NCI-H2196 (cell line): ENCODE data around the gene DCST1.
"Not testable (repeated sequence)": the region's sequence is repeated elsewhere in the genome, so short reads cannot be mapped to it uniquely, and the experiment has no call there.

Experiments
- DNase-seq: peaks from one replicate; lab custom pipeline; 2025; ENCODE audit not compliant: unreplicated experiment; lab: John Stamatoyannopoulos, UW

Gene DCST1

GRCh38 chr1:155033524-155033923 lies at the start of gene DCST1, which contains the start of gene DCST2:
Gene DCST1, plus strand, starts transcription at chr1:155033824. Its CDS starts 213 bp downstream, at chr1:155034037.
Gene DCST2, minus strand, starts transcription at chr1:155033781. Its CDS starts 80 bp downstream, at chr1:155033701.
- no peak for DNase-seq

DNA sequence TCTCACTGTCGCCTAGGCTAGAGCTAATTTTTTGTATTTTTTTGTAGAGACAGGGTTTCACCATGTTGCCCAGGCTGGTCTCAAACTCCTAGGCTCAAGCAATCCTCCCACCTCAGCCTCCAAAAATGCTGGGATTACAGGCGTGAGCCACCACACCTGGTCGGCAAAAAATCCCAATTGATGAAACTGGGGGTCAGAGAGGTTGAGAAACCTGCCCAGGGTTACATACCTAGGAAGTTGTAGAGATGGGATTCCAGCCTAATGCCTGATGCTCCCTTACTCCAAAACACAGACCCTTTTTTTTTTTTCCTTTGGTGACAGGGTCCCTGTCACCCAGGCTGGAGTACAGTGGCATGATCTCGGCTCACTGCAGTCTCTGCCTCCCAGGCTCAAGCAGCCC lies 46.9 kb upstream of the DCST1 start:
- DNase-seq: not testable (repeated sequence)

DNA sequence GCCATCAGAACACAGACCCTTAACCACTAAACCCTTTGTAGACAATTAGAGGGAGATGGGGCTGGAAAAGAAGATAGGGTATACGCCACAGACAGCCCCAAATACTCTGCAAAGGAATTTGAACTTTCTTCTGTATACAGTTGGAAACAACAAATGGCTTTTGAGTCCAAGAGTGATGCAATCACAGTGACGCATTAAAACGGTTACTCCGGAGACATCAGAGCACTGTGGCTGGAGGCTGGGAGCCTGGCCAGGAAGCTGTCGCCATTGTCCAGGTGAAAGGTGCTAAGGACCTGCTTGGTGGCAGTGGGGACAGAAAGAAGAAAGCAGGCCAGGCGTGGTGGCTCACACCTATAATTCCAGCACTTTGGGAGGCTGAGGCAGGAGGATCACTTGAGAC lies 46.3 kb upstream of the DCST1 start:
- no peak for DNase-seq

DNA sequence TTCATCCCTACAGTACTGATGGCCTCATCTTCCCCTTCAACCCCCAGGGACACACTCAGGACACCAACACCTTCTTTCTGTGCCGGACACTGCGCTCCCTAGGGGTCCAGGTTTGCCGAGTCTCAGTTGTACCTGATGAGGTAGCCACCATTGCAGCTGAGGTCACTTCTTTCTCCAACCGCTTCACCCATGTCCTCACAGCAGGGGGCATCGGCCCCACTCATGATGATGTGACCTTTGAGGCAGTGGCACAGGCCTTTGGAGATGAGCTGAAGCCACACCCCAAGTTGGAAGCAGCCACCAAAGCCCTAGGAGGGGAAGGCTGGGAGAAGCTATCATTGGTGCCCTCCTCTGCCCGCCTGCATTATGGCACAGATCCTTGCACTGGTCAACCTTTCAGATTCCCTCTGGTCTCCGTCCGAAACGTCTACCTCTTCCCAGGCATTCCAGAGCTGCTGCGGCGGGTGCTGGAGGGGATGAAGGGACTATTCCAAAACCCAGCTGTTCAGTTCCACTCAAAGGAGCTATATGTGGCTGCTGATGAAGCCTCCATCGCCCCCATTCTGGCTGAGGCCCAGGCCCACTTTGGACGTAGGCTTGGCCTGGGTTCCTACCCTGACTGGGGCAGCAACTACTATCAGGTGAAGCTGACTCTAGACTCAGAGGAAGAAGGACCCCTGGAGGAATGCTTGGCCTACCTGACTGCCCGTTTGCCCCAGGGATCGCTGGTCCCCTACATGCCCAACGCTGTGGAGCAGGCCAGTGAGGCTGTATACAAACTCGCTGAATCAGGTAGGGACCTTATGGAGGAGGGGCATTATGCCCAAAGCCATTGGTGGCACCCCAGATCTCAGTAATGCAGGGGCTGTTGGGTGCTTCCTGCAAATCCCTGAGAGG lies 45.3 kb upstream of the DCST1 start:
- no peak for DNase-seq

DNA sequence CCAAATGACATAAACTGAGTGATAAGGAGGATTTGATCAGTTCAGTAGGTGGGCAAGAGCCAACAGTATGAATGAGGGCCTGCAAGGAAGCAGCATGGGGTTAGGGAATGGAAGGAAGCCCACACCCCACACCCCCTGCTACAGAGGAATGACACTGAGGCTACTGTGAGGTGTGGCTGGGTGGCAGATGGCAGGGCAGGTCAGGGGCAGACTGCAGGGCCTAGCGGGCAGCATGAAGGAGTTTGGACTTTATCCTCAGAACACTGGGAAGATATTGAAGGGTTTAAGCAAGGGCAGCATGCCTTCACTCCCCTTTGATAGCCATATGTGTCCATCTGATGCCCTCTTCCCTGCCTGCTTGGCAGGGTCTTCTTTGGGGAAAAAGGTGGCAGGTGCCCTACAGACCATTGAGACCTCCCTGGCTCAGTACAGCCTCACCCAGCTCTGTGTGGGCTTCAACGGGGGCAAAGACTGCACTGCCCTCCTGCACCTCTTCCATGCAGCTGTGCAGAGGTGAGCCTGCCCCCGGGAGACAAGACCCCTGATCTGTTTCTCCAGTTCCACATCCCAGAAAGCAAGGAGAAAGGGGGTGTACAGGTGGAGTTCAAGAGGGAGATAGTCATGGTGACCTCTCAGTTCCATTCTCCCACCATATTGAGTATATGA lies 44.3 kb upstream of the DCST1 start:
- no peak for DNase-seq

DNA sequence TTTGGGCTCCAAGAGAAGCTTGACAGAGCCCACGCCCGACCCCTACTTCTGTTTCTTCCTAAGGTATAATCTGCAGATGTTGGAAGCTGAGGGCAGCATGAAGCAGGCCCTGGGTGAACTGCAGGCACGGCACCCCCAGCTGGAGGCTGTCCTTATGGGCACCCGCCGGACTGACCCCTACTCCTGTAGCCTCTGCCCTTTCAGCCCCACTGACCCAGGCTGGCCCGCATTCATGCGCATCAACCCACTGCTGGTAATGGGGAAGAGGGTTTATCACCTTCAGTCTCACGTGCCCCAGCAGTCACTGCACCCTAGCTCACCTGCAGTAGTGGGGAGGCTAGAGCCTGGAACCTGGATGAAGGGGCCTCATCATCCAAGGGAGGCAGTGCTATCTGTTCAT lies 43.3 kb upstream of the DCST1 start:
- no peak for DNase-seq

- DNase-seq: no peak
Observed at GRCh38 chr1:154992721-154993571, 40.7 kb upstream of the DCST1 start.

- no peak for DNase-seq
Observed at GRCh38 chr1:154993572-154994268, 39.9 kb upstream of the DCST1 start, which contains the start of gene LENEP. Gene LENEP, plus strand, starts transcription at chr1:154993586. Its CDS starts 22 bp downstream, at chr1:154993608.

GRCh38 chr1:154994269-154994587 lies 39.4 kb upstream of the DCST1 start:
- no peak for DNase-seq

- no peak for DNase-seq
Observed at GRCh38 chr1:154994591-154994990, 39.0 kb upstream of the DCST1 start.

- DNase-seq: not testable (repeated sequence)
Observed at GRCh38 chr1:154995301-154995983, 38.2 kb upstream of the DCST1 start.

DNA sequence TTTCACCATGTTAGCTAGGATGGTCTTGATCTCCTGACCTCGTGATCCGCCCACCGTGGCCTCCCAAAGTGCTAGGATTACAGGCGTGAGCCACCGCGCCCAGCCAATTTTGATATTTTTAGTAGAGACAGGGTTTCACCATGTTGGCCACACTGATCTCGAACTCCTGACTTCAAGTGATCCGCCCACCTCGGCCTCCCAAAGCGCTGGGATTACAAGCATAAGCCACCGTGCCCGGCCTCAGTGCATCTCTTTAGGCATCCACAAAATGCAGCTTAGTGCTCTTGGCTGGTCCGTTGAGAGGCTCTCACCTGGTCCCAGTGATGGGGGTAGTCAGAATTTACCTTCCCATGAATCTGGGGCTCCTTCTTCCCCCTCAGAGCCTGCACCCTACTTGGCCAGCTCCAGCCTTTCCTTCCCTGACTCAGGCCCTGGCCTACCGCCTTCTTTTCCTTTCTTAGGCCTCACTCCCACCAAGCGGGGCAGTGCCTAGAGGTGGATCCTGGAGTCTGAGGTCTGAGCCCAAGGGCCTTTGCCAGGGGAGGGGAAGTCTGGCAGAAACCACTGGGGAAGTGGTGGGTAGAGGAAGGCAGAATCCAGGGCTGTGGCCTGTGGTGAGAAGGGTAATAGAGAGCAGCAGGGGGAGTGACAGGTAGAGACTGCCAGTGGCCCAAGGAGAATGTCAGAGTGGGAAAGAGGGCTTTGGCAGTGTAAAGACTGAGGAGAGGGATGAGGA lies 36.5 kb upstream of the DCST1 start:
- DNase-seq: no peak

- no peak for DNase-seq
Observed at GRCh38 chr1:154998201-154998780, 35.3 kb upstream of the DCST1 start.

DNA sequence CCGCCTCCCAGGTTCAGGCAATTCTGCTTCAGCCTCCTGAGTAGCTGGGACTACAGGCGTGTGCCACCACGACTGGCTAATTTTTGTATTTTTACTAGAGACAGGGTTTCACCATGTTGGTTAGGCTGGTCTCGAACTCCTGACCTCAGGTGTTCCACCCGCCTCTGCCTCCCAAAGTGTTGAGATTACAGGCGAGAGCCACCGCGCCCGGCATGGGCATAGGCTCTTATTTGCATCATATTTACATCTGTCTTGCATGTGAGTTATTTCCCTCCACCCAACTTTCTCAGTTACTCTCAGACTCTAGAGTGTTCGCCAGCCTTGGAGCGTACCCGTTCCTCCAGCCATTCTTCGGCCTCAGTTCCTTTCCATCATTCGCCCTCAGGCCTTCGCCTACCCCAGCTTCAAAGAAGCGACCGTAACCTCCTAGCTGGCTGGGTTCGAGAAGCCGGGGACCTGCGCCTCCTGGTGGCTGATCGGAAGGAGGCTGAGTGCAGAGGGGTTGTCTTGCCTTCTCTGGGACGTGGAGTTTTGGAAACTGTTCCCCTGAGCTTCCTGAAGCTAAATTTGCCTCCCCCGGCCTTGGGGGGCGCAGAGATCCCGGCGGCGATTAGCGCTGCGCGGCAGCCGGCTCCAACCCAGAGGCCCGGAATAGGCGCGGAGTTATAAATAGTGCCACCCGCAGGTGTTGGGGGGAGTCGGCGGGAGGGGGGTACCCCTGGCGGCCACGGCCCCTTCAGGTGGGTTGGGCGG lies 34.6 kb upstream of the DCST1 start:
- no peak for DNase-seq

- no peak for DNase-seq
Observed at GRCh38 chr1:154999571-155000410, 33.8 kb upstream of the DCST1 start.

DNA sequence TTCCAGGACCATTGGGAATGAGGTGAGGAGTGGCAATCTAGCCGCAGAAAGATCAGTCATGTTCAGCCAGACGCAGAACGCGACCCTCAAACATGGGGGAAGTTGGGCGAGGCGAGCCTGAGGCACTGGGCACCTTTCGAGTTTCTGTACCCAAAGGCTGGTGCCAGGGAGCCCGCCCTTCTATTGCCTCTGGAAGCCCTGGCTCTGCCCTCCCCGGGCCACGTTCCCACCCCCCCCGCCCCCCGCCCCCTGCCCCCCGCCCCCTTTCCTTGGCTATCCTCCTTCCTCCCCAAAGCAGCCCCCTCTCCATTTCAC lies 33.3 kb upstream of the DCST1 start:
- DNase-seq: no peak

GRCh38 chr1:155000726-155001424 lies 32.7 kb upstream of the DCST1 start:
- DNase-seq: peak; percentile 97
